OCI-LY3 (cell line): ENCODE results near the gene MEX3A.

Experiments
- H2AFZ ChIP-seq: fragments of 200-600, 300-600 bp; shearing (Covaris generic); 2 replicates; pipeline ENCODE4 v1.6.0; 2014; ENCODE audit warnings: antibody characterized with exemption, low read depth, low read length
- H3K27ac ChIP-seq: fragments of 200-600, 300-600 bp; sonication (generic); 2 replicates; pipeline ENCODE4 v1.5.1; 2014; ENCODE audit warnings: mild to moderate bottlenecking, low read length, moderate library complexity, mixed read lengths
- H3K27me3 ChIP-seq: fragments of 200-600, 300-600 bp; sonication (generic); 2 replicates; pipeline ENCODE4 v1.6.1; 2014; ENCODE audit warnings: low read depth, low read length, mixed read lengths
- H3K36me3 ChIP-seq: fragments of 200-600, 300-600 bp; sonication (generic); replicated peaks from 2 replicates; pipeline ENCODE3; 2014; ENCODE audit warnings: low read depth, low read length, mixed read lengths
- H3K4me1 ChIP-seq: fragments of 300-600, 200-600 bp; sonication (generic); 2 replicates; pipeline ENCODE4 v1.6.1; 2014; ENCODE audit warnings: low read length, mixed read lengths
- H3K4me2 ChIP-seq: fragments of 200-600, 300-600 bp; sonication (generic); 2 replicates; pipeline ENCODE4 v1.6.1; 2014; ENCODE audit warnings: low read length, mixed read lengths
- H3K4me3 ChIP-seq: fragments of 300-600, 200-600 bp; sonication (generic); 2 replicates; pipeline ENCODE4 v1.5.1; 2014; ENCODE audit warnings: antibody characterized with exemption, mild to moderate bottlenecking, low read length, moderate library complexity
- H3K79me2 ChIP-seq: fragments of 300-600, 200-600 bp; shearing (Covaris generic); 2 replicates; pipeline ENCODE4 v1.6.1; 2014; ENCODE audit warnings: mild to moderate bottlenecking, low read length, mixed read lengths
- H3K9ac ChIP-seq: fragments of 300-600, 200-600 bp; shearing (Covaris generic); 2 replicates; pipeline ENCODE4 v1.6.0; 2014; ENCODE audit warnings: mild to moderate bottlenecking, low read length, moderate library complexity
- H3K9me3 ChIP-seq: fragments of 200-600, 300-600 bp; shearing (Covaris generic); 2 replicates; pipeline ENCODE4 v1.6.1; 2014; ENCODE audit warnings: low read length, mixed read lengths; ENCODE audit not compliant: insufficient read depth
- H4K20me1 ChIP-seq: fragments of 200-600, 300-600 bp; sonication (generic); 2 replicates; pipeline ENCODE4 v1.6.1; 2016; ENCODE audit warnings: low read length, mixed read lengths; ENCODE audit not compliant: insufficient read depth
- EZH2phosphoT487 ChIP-seq: fragments of 200-600 bp; shearing (Covaris generic); IDR thresholded peaks from 2 replicates; pipeline ENCODE4 v1.6.1; 2018; ENCODE audit warnings: antibody characterized with exemption, mixed run types, low read depth
- TF ChIP-seq, protein P1 (sequence below): fragments of 200-600, 300-600 bp; sonication (generic); IDR thresholded peaks from 2 replicates; pipeline ENCODE4 v1.5.1; 2014; ENCODE audit warnings: antibody characterized with exemption, low read length, low read depth

The MEX3A gene

GRCh38 chr1:156090138-156090839, 8.0 kb upstream of the MEX3A start:
- H2AFZ ChIP-seq: no peak overlapping the region
- no peaks in the 10 kb centered on the region for H3K9me3 ChIP-seq
- H3K4me3 ChIP-seq: no peak overlapping the region
- peaks cover 28% of the 10 kb centered on the region for H3K27me3 ChIP-seq
- no peaks in the 10 kb centered on the region for H4K20me1 ChIP-seq
- no peak overlapping the region for H3K9ac ChIP-seq
- no peaks in the 10 kb centered on the region for H3K36me3 ChIP-seq
- TF ChIP-seq, protein P1, sequence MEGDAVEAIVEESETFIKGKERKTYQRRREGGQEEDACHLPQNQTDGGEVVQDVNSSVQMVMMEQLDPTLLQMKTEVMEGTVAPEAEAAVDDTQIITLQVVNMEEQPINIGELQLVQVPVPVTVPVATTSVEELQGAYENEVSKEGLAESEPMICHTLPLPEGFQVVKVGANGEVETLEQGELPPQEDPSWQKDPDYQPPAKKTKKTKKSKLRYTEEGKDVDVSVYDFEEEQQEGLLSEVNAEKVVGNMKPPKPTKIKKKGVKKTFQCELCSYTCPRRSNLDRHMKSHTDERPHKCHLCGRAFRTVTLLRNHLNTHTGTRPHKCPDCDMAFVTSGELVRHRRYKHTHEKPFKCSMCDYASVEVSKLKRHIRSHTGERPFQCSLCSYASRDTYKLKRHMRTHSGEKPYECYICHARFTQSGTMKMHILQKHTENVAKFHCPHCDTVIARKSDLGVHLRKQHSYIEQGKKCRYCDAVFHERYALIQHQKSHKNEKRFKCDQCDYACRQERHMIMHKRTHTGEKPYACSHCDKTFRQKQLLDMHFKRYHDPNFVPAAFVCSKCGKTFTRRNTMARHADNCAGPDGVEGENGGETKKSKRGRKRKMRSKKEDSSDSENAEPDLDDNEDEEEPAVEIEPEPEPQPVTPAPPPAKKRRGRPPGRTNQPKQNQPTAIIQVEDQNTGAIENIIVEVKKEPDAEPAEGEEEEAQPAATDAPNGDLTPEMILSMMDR: no peak
- TF ChIP-seq EZH2phosphoT487: no peak
- no peak overlapping the region for H3K4me2 ChIP-seq
- no peak overlapping the region for H3K27ac ChIP-seq
- no peaks in the 10 kb centered on the region for H3K79me2 ChIP-seq
- H3K4me1 ChIP-seq: no peaks in the 10 kb centered on the region

- Histone ChIP-seq H2AFZ (no peak overlapping the region), H3K9ac (no peak overlapping the region), H3K36me3 (no peaks in the 10 kb centered on the region), H3K27ac (no peak overlapping the region), H3K27me3 (peaks cover 34% of the 10 kb centered on the region), H3K9me3 (no peaks in the 10 kb centered on the region), H3K4me3 (no peak overlapping the region), H4K20me1 (no peaks in the 10 kb centered on the region), H3K4me1 (no peaks in the 10 kb centered on the region), H3K79me2 (no peaks in the 10 kb centered on the region), H3K4me2 (no peak overlapping the region)
- TF ChIP-seq, protein P1: no peak
- no peak for TF ChIP-seq EZH2phosphoT487
Measured at GRCh38 chr1:156089704-156090103, 7.4 kb upstream of the MEX3A start.

GRCh38 chr1:156086256-156086662, 4.0 kb upstream of the MEX3A start:
- Histone ChIP-seq H3K4me3 (no peak overlapping the region), H3K27ac (no peak overlapping the region), H3K27me3 (peaks cover 43% of the 10 kb centered on the region), H3K9me3 (no peaks in the 10 kb centered on the region), H3K79me2 (no peaks in the 10 kb centered on the region), H3K36me3 (no peaks in the 10 kb centered on the region), H4K20me1 (no peaks in the 10 kb centered on the region), H3K4me1 (peaks cover 15% of the 10 kb centered on the region), H3K9ac (no peak overlapping the region), H3K4me2 (no peak overlapping the region), H2AFZ (no peak overlapping the region)
- TF ChIP-seq, protein P1: no peak
- TF ChIP-seq EZH2phosphoT487: no peak

- Histone ChIP-seq H3K4me2 (peak overlapping the region; percentile 84; the same call in 1 of the 2 replicates), H3K27ac (no peak overlapping the region), H3K9ac (no peak overlapping the region), H3K4me3 (no peak overlapping the region), H2AFZ (no peak overlapping the region), H3K27me3 (peaks cover 35% of the 10 kb centered on the region), H3K36me3 (no peaks in the 10 kb centered on the region), H3K9me3 (no peaks in the 10 kb centered on the region), H3K79me2 (no peaks in the 10 kb centered on the region), H4K20me1 (no peaks in the 10 kb centered on the region), H3K4me1 (peaks cover 19% of the 10 kb centered on the region)
- TF ChIP-seq EZH2phosphoT487: no peak
- TF ChIP-seq, protein P1: no peak
Measured at GRCh38 chr1:156083800-156084790, 1.8 kb upstream of the MEX3A start.
